Adipocyte (in vitro differentiated cells): Measurements from ENCODE around the gene CXCL11.
"Not testable (repeated sequence)": the region's sequence is repeated elsewhere in the genome, so short reads cannot be mapped to it uniquely, and the experiment has no call there.

Experiments used
- DNase-seq: peaks from one replicate; pipeline ENCODE4 v3.0.0-alpha.2; 2015; ENCODE audit warnings: low read depth
- H3K27me3 ChIP-seq: replicated peaks from 2 replicates; pipeline ENCODE4 v1.7.0; 2013; ENCODE audit warnings: mild to moderate bottlenecking, low read length, moderate library complexity; ENCODE audit not compliant: control insufficient read depth, insufficient read depth
- H3K36me3 ChIP-seq: 2 replicates; pipeline ENCODE4 v1.7.0; 2013; ENCODE audit warnings: low read length, mild to moderate bottlenecking, moderate library complexity; ENCODE audit not compliant: control insufficient read depth, insufficient read depth, severe bottlenecking
- H3K4me1 ChIP-seq: 2 replicates; pipeline ENCODE4 v1.7.0; 2013; ENCODE audit warnings: mild to moderate bottlenecking, low read length, moderate library complexity; ENCODE audit not compliant: control insufficient read depth, insufficient read depth
- H3K4me3 ChIP-seq: 2 replicates; pipeline ENCODE4 v1.7.0; 2013; ENCODE audit warnings: mild to moderate bottlenecking, low read length, moderate library complexity
- H3K9ac ChIP-seq: 2 replicates; pipeline ENCODE4 v1.7.0; 2013; ENCODE audit warnings: mild to moderate bottlenecking, low read length, moderate library complexity
- H3K9me3 ChIP-seq: 2 replicates; pipeline ENCODE4 v1.7.0; 2013; ENCODE audit warnings: mild to moderate bottlenecking, low read length, moderate library complexity; ENCODE audit not compliant: control insufficient read depth

CXCL11 gene

GRCh38 chr4:76060506-76060905, 24.6 kb upstream of the CXCL11 start:
- H3K4me3 ChIP-seq = no peak overlapping the region
- no peak for DNase-seq
- H3K9ac ChIP-seq = no peak overlapping the region
- H3K4me1 ChIP-seq = no peaks in the 10 kb centered on the region
- no peaks in the 10 kb centered on the region for H3K36me3 ChIP-seq
- H3K27me3 ChIP-seq = peaks cover 7% of the 10 kb centered on the region
- H3K9me3 ChIP-seq = no peaks in the 10 kb centered on the region

DNA sequence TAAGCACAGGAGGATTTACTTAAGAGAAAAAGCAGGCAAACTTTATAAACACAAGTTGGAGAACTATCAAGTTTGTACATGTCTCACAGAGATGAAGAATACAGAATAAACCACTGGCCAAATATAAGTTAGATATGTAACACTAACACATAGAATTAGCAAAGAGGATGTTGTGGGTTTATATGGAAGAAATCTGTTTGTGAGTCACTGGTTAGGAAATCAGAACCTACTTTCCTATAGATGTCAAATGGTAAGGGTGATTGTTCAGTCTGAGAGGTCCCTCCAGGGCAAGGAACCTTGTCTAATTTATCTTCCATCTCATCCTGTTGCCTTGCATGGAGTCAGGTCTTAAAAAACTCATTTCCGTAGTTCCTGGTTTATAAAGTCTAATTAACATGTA, 23.9 kb upstream of the CXCL11 start:
- no peaks in the 10 kb centered on the region for H3K4me1 ChIP-seq
- H3K9me3 ChIP-seq = no peaks in the 10 kb centered on the region
- peaks cover 10% of the 10 kb centered on the region for H3K27me3 ChIP-seq
- no peak for DNase-seq
- no peaks in the 10 kb centered on the region for H3K36me3 ChIP-seq
- no peak overlapping the region for H3K9ac ChIP-seq
- H3K4me3 ChIP-seq = no peak overlapping the region

- Histone ChIP-seq H3K4me3 (no peak overlapping the region), H3K27me3 (peaks cover 11% of the 10 kb centered on the region), H3K4me1 (no peaks in the 10 kb centered on the region), H3K9ac (no peak overlapping the region), H3K9me3 (no peaks in the 10 kb centered on the region), H3K36me3 (no peaks in the 10 kb centered on the region)
- no peak for DNase-seq
These were observed 23.1 kb upstream of the CXCL11 start for GRCh38 chr4:76058888-76059426.

- H3K36me3 ChIP-seq = no peaks in the 10 kb centered on the region
- no peak overlapping the region for H3K9ac ChIP-seq
- no peak for DNase-seq
- peaks cover 11% of the 10 kb centered on the region for H3K27me3 ChIP-seq
- no peaks in the 10 kb centered on the region for H3K9me3 ChIP-seq
- H3K4me3 ChIP-seq = no peak overlapping the region
- H3K4me1 ChIP-seq = no peaks in the 10 kb centered on the region
These were observed 22.4 kb upstream of the CXCL11 start for GRCh38 chr4:76058302-76058701.

DNA sequence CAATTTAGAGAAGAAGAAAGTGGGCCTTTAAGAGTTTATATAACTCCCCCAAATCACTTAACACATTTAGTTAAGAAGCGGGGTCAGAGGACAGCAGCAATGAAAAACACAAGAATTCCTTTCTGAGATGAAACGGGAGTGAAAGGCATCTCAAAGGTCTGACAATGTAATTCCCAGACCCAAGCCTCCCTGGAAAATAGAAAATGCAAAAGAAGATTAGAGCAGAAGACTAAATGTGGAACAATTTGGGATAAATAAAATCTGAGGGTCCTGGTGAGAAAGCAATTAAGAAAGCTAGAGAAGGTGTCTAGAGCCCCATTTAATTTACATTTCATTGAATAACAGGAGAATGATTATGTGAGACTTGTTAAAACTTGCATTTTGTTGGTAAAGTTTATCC, 19.6 kb upstream of the CXCL11 start:
- no peak overlapping the region for H3K9ac ChIP-seq
- H3K9me3 ChIP-seq = no peaks in the 10 kb centered on the region
- no peaks in the 10 kb centered on the region for H3K36me3 ChIP-seq
- no peak for DNase-seq
- no peaks in the 10 kb centered on the region for H3K4me1 ChIP-seq
- no peak overlapping the region for H3K4me3 ChIP-seq
- H3K27me3 ChIP-seq = peaks cover 11% of the 10 kb centered on the region

DNA sequence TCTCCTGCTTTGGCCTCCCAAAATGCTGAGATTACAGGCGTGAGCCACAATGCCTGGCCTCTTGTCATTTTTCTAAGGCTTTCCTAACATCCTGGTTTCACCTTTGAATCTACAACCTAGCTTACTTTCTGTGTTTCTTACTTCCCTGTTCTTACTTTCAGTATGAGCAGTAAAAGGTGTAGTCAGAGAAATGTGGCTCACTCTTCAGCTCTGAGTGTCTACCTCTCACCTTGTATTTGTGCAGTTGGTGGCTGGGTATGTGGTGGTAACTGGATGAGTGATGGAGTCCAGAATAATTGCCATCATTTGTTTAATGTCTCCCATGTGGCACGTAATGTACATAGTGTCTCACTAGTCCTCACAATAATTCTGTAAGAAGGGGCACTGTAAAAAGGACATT, 19.1 kb upstream of the CXCL11 start:
- Histone ChIP-seq H3K27me3 (peaks cover 11% of the 10 kb centered on the region), H3K9ac (no peak overlapping the region)

GRCh38 chr4:76053730-76054129, 17.9 kb upstream of the CXCL11 start:
- no peaks in the 10 kb centered on the region for H3K36me3 ChIP-seq
- H3K4me1 ChIP-seq = no peaks in the 10 kb centered on the region
- no peak for DNase-seq
- no peak overlapping the region for H3K4me3 ChIP-seq
- H3K9ac ChIP-seq = no peak overlapping the region
- H3K9me3 ChIP-seq = no peaks in the 10 kb centered on the region
- H3K27me3 ChIP-seq = peaks cover 11% of the 10 kb centered on the region

More for the DNA sequence above, 19.1 kb upstream of the CXCL11 start:
- Histone ChIP-seq H3K36me3 (no peaks in the 10 kb centered on the region), H3K4me3 (no peak overlapping the region), H3K4me1 (no peaks in the 10 kb centered on the region), H3K9me3 (no peaks in the 10 kb centered on the region)
- no peak for DNase-seq

DNA sequence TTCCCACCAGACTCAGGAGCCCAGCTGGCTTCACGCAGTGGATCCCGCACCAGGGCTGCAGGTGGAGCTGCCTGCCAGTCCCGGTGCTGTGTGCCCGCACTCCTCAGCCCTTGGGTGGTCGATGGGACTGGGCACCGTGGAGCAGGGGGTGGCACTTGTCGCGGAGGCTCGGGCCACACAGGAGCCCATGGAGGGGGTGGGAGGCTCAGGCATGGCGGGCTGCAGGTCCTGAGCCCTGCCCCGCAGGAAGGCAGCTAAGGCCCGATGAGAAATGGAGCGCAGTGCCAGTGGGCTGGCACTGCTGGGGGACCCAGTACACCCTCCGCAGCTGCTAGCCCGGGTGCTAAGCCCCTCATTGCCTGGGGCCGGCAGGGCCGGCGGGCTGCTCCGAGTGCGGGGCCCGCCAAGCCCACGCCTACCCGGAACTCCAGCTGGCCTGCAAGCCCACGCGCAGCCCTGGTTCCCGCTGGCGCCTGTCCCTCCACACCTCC, 14.7 kb upstream of the CXCL11 start:
- H3K27me3 ChIP-seq, H3K9ac ChIP-seq, H3K9me3 ChIP-seq, H3K4me1 ChIP-seq, H3K36me3 ChIP-seq, DNase-seq, H3K4me3 ChIP-seq: not testable (repeated sequence)

- H3K9ac ChIP-seq, H3K9me3 ChIP-seq, H3K27me3 ChIP-seq, DNase-seq, H3K4me1 ChIP-seq, H3K4me3 ChIP-seq, H3K36me3 ChIP-seq: not testable (repeated sequence)
These were observed 14.1 kb upstream of the CXCL11 start for GRCh38 chr4:76049860-76050416.

- not testable (repeated sequence) for H3K9me3 ChIP-seq, DNase-seq, H3K4me1 ChIP-seq, H3K4me3 ChIP-seq, H3K27me3 ChIP-seq, H3K36me3 ChIP-seq, H3K9ac ChIP-seq
These were observed 8.8 kb upstream of the CXCL11 start for GRCh38 chr4:76044686-76045085.

GRCh38 chr4:76043306-76043705, 7.4 kb upstream of the CXCL11 start:
- not testable (repeated sequence) for H3K36me3 ChIP-seq, H3K4me3 ChIP-seq, H3K9me3 ChIP-seq, DNase-seq, H3K9ac ChIP-seq, H3K27me3 ChIP-seq, H3K4me1 ChIP-seq
